Measurements from ENCODE around the gene LRRN2.

DNA sequence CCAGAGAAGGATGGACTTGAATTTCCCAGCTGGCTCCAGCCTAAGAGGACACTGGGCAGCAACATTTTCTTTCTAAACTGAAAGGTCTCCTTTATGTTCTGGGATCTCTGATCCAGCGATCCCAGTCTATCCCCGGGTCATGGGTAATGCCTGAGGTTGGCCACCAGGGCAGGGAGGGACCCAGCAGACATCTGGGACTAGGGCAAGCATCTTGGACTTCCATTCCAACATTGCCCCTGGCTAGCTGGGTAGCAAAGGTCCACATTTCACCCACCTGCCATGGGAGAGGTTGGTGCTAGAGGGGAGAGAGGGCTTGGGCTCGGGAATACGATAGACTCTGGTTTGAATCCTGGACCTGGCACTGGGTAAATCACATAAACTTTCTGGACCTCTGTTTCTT lies 84.6 kb downstream of the LRRN2 start:
- TF ChIP-seq, protein P1, sequence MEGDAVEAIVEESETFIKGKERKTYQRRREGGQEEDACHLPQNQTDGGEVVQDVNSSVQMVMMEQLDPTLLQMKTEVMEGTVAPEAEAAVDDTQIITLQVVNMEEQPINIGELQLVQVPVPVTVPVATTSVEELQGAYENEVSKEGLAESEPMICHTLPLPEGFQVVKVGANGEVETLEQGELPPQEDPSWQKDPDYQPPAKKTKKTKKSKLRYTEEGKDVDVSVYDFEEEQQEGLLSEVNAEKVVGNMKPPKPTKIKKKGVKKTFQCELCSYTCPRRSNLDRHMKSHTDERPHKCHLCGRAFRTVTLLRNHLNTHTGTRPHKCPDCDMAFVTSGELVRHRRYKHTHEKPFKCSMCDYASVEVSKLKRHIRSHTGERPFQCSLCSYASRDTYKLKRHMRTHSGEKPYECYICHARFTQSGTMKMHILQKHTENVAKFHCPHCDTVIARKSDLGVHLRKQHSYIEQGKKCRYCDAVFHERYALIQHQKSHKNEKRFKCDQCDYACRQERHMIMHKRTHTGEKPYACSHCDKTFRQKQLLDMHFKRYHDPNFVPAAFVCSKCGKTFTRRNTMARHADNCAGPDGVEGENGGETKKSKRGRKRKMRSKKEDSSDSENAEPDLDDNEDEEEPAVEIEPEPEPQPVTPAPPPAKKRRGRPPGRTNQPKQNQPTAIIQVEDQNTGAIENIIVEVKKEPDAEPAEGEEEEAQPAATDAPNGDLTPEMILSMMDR (conservative IDR thresholded peaks at IDR 0.05), result peak; percentile 37; the same call in 1 of the 2 replicates
- TF ChIP-seq EZH2 (IDR thresholded peaks at IDR 0.05; ENCODE audit: low read depth), result no peak

Measured in PC-9 (cell line).